ENCODE data around the gene ZNF28.
"Not testable (repeated sequence)": the region's sequence is repeated elsewhere in the genome, so short reads cannot be mapped to it uniquely, and the experiment has no call there.

ZNF28 gene

GRCh38 chr19:52778811-52779210 is 42.6 kb downstream of the ZNF28 start:
- H4K8ac ChIP-seq (ENCODE audit: low read length) = no peak overlapping the region
- no peak overlapping the region for H3K14ac ChIP-seq (ENCODE audit: low read length in 2 of 2)
- H3K27me3 ChIP-seq (ENCODE audit: control insufficient read depth in 1 of 2, insufficient read depth in 1 of 2, low read length in 2 of 2) = no peaks in the 10 kb centered on the region
- no peak overlapping the region for H2BK12ac ChIP-seq (ENCODE audit: low read length in 2 of 2)
- no peaks in the 10 kb centered on the region for H3K4me1 ChIP-seq (ENCODE audit: control insufficient read depth, insufficient read depth, low read depth, low read length)
- H3K9ac ChIP-seq (ENCODE audit: low read length) = no peak overlapping the region
- peaks cover 19 to 41% of the 10 kb centered on the region in 2 experiments for H3K36me3 ChIP-seq (ENCODE audit: control insufficient read depth in 1 of 2, insufficient read depth in 2 of 2, low read depth in 1 of 2, low read length in 2 of 2)
- H2AK5ac ChIP-seq (ENCODE audit: low read length, severe bottlenecking) = no peak overlapping the region
- no peak overlapping the region for H2AFZ ChIP-seq (ENCODE audit: low read depth, low read length)
- H3K27ac ChIP-seq (ENCODE audit: low read length, poor library complexity, severe bottlenecking) = no peak overlapping the region
- no peak overlapping the region for H2BK15ac ChIP-seq (ENCODE audit: low read depth, poor library complexity, severe bottlenecking)
- peaks cover 24% of the 10 kb centered on the region for H3K9me3 ChIP-seq (ENCODE audit: control insufficient read depth, low read length)
- DNase-seq = no peak
- WGBS = 78% methylated on average over 3 of the region's 3 CpGs
- no peak overlapping the region for H3K4me2 ChIP-seq (ENCODE audit: low read length, poor library complexity, severe bottlenecking)
- no peak overlapping the region for H4K91ac ChIP-seq (ENCODE audit: low read length)
- no peak overlapping the region for H3K4me3 ChIP-seq (ENCODE audit: insufficient read depth in 1 of 2, low read depth in 1 of 2, low read length in 2 of 2)
- H3K18ac ChIP-seq (ENCODE audit: low read depth in 1 of 2, low read length in 2 of 2) = no peak overlapping the region
- no peak overlapping the region for H2BK120ac ChIP-seq (ENCODE audit: low read depth, low read length)
- H3K79me1 ChIP-seq (replicated peaks; ENCODE audit: low read length, poor library complexity, severe bottlenecking) = peaks cover 11% of the 10 kb centered on the region
- no peak overlapping the region for H3K4ac ChIP-seq (ENCODE audit: low read depth in 1 of 2, low read length in 2 of 2)
- no peak overlapping the region for H3K23ac ChIP-seq (ENCODE audit: low read length in 2 of 2)
- H2BK5ac ChIP-seq (ENCODE audit: low read depth, low read length, poor library complexity, severe bottlenecking) = no peak overlapping the region

- not testable (repeated sequence) for H3K4me3 ChIP-seq (ENCODE audit: insufficient read depth in 1 of 2, low read depth in 1 of 2, low read length in 2 of 2); H3K27me3 ChIP-seq (ENCODE audit: control insufficient read depth in 1 of 2, insufficient read depth in 1 of 2, low read length in 2 of 2); H2AFZ ChIP-seq (ENCODE audit: low read depth, low read length); H3K4me2 ChIP-seq (ENCODE audit: low read length, poor library complexity, severe bottlenecking); H2AK5ac ChIP-seq (ENCODE audit: low read length, severe bottlenecking); H3K79me1 ChIP-seq (replicated peaks; ENCODE audit: low read length, poor library complexity, severe bottlenecking); H4K91ac ChIP-seq (ENCODE audit: low read length); H3K36me3 ChIP-seq (ENCODE audit: control insufficient read depth in 1 of 2, insufficient read depth in 2 of 2, low read depth in 1 of 2, low read length in 2 of 2); H3K9me3 ChIP-seq (ENCODE audit: control insufficient read depth, low read length); H3K27ac ChIP-seq (ENCODE audit: low read length, poor library complexity, severe bottlenecking); H4K8ac ChIP-seq (ENCODE audit: low read length); H2BK15ac ChIP-seq (ENCODE audit: low read depth, poor library complexity, severe bottlenecking); H3K14ac ChIP-seq (ENCODE audit: low read length in 2 of 2); H2BK120ac ChIP-seq (ENCODE audit: low read depth, low read length); DNase-seq; H2BK12ac ChIP-seq (ENCODE audit: low read length in 2 of 2); H3K4ac ChIP-seq (ENCODE audit: low read depth in 1 of 2, low read length in 2 of 2); H3K9ac ChIP-seq (ENCODE audit: low read length); H3K18ac ChIP-seq (ENCODE audit: low read depth in 1 of 2, low read length in 2 of 2); H3K23ac ChIP-seq (ENCODE audit: low read length in 2 of 2); H2BK5ac ChIP-seq (ENCODE audit: low read depth, low read length, poor library complexity, severe bottlenecking); H3K4me1 ChIP-seq (ENCODE audit: control insufficient read depth, insufficient read depth, low read depth, low read length)
- whole genome bisulfite sequencing = 39% methylated on average over 2 of the region's 2 CpGs
Observed at GRCh38 chr19:52756447-52756846, 65.0 kb downstream of the ZNF28 start.

GRCh38 chr19:52749780-52750179 is 71.7 kb downstream of the ZNF28 start:
- Histone ChIP-seq H3K14ac (ENCODE audit: low read length in 2 of 2) (no peak overlapping the region), H4K91ac (ENCODE audit: low read length) (no peak overlapping the region), H2BK15ac (ENCODE audit: low read depth, poor library complexity, severe bottlenecking) (no peak overlapping the region), H3K4me1 (ENCODE audit: control insufficient read depth, insufficient read depth, low read depth, low read length) (no peaks in the 10 kb centered on the region), H3K9ac (ENCODE audit: low read length) (no peak overlapping the region), H3K36me3 (ENCODE audit: control insufficient read depth in 1 of 2, insufficient read depth in 2 of 2, low read depth in 1 of 2, low read length in 2 of 2) (no peaks in the 10 kb centered on the region), H3K4ac (ENCODE audit: low read depth in 1 of 2, low read length in 2 of 2) (no peak overlapping the region), H3K4me3 (ENCODE audit: insufficient read depth in 1 of 2, low read depth in 1 of 2, low read length in 2 of 2) (no peak overlapping the region), H2AK5ac (ENCODE audit: low read length, severe bottlenecking) (no peak overlapping the region), H3K4me2 (ENCODE audit: low read length, poor library complexity, severe bottlenecking) (no peak overlapping the region), H4K8ac (ENCODE audit: low read length) (no peak overlapping the region), H3K18ac (ENCODE audit: low read depth in 1 of 2, low read length in 2 of 2) (no peak overlapping the region), H2BK120ac (ENCODE audit: low read depth, low read length) (no peak overlapping the region), H3K9me3 (ENCODE audit: control insufficient read depth, low read length) (peaks cover 3% of the 10 kb centered on the region), H3K79me1 (replicated peaks; ENCODE audit: low read length, poor library complexity, severe bottlenecking) (no peaks in the 10 kb centered on the region), H2BK5ac (ENCODE audit: low read depth, low read length, poor library complexity, severe bottlenecking) (no peak overlapping the region), H3K27ac (ENCODE audit: low read length, poor library complexity, severe bottlenecking) (no peak overlapping the region), H3K23ac (ENCODE audit: low read length in 2 of 2) (no peak overlapping the region), H3K27me3 (ENCODE audit: control insufficient read depth in 1 of 2, insufficient read depth in 1 of 2, low read length in 2 of 2) (no peaks in the 10 kb centered on the region), H2BK12ac (ENCODE audit: low read length in 2 of 2) (no peak overlapping the region), H2AFZ (ENCODE audit: low read depth, low read length) (no peak overlapping the region)
- 50% methylated on average over 1 of the region's 4 CpGs for WGBS
- no peak for DNase-seq

GRCh38 chr19:52748336-52748950 is 73.0 kb downstream of the ZNF28 start:
- no peak overlapping the region for H3K14ac ChIP-seq (ENCODE audit: low read length in 2 of 2)
- H3K4me1 ChIP-seq (ENCODE audit: control insufficient read depth, insufficient read depth, low read depth, low read length) = no peaks in the 10 kb centered on the region
- no peak overlapping the region for H3K27ac ChIP-seq (ENCODE audit: low read length, poor library complexity, severe bottlenecking)
- H3K9ac ChIP-seq (ENCODE audit: low read length) = no peak overlapping the region
- H3K9me3 ChIP-seq (ENCODE audit: control insufficient read depth, low read length) = no peaks in the 10 kb centered on the region
- no peak overlapping the region for H4K91ac ChIP-seq (ENCODE audit: low read length)
- no peak overlapping the region for H2BK15ac ChIP-seq (ENCODE audit: low read depth, poor library complexity, severe bottlenecking)
- no peaks in the 10 kb centered on the region for H3K79me1 ChIP-seq (replicated peaks; ENCODE audit: low read length, poor library complexity, severe bottlenecking)
- H2BK12ac ChIP-seq (ENCODE audit: low read length in 2 of 2) = no peak overlapping the region
- no peak overlapping the region for H2BK120ac ChIP-seq (ENCODE audit: low read depth, low read length)
- no peak overlapping the region for H3K4me2 ChIP-seq (ENCODE audit: low read length, poor library complexity, severe bottlenecking)
- no peak overlapping the region for H3K4me3 ChIP-seq (ENCODE audit: insufficient read depth in 1 of 2, low read depth in 1 of 2, low read length in 2 of 2)
- H2AFZ ChIP-seq (ENCODE audit: low read depth, low read length) = no peak overlapping the region
- H2BK5ac ChIP-seq (ENCODE audit: low read depth, low read length, poor library complexity, severe bottlenecking) = no peak overlapping the region
- 33% methylated on average over 6 of the region's 8 CpGs for WGBS
- peak; percentile 52 for DNase-seq
- no peak overlapping the region for H4K8ac ChIP-seq (ENCODE audit: low read length)
- H3K36me3 ChIP-seq (ENCODE audit: control insufficient read depth in 1 of 2, insufficient read depth in 2 of 2, low read depth in 1 of 2, low read length in 2 of 2) = no peaks in the 10 kb centered on the region
- H3K23ac ChIP-seq (ENCODE audit: low read length in 2 of 2) = no peak overlapping the region
- H3K18ac ChIP-seq (ENCODE audit: low read depth in 1 of 2, low read length in 2 of 2) = no peak overlapping the region
- H3K27me3 ChIP-seq (ENCODE audit: control insufficient read depth in 1 of 2, insufficient read depth in 1 of 2, low read length in 2 of 2) = no peaks in the 10 kb centered on the region
- no peak overlapping the region for H2AK5ac ChIP-seq (ENCODE audit: low read length, severe bottlenecking)
- no peak overlapping the region for H3K4ac ChIP-seq (ENCODE audit: low read depth in 1 of 2, low read length in 2 of 2)
